Breast epithelium (tissue), 3 donors: ENCODE data around the gene IQGAP3.

Experiments used
- CTCF ChIP-seq, 3 donors: fragments of 450-650 bp; IDR thresholded peaks; one replicate each; pipeline ENCODE4 v1.5.1; 2016 to 2017; ENCODE audit warnings: antibody characterized with exemption in 3 of 3, mild to moderate bottlenecking in 3 of 3, moderate library complexity in 3 of 3
- POLR2A ChIP-seq: fragments of 450-650 bp; IDR thresholded peaks from one replicate; pipeline ENCODE4 v1.6.1; 2016; ENCODE audit warnings: antibody characterized with exemption, mild to moderate bottlenecking, moderate library complexity
- POLR2AphosphoS5 ChIP-seq, 3 donors: sonication (generic); formaldehyde crosslinking; IDR thresholded peaks; one replicate each; pipeline ENCODE4 v1.6.1; 2017; ENCODE audit warnings: antibody characterized with exemption in 3 of 3

GRCh38 chr1:156523801-156524480 lies 48.4 kb downstream of the IQGAP3 start:
- TF ChIP-seq CTCF (IDR thresholded peaks at IDR 0.05) (no peak), POLR2A (no peak), POLR2AphosphoS5 (IDR thresholded peaks at IDR 0.05) (no peak)
